ENCODE results near the gene SGIP1.

SGIP1 gene

DNA sequence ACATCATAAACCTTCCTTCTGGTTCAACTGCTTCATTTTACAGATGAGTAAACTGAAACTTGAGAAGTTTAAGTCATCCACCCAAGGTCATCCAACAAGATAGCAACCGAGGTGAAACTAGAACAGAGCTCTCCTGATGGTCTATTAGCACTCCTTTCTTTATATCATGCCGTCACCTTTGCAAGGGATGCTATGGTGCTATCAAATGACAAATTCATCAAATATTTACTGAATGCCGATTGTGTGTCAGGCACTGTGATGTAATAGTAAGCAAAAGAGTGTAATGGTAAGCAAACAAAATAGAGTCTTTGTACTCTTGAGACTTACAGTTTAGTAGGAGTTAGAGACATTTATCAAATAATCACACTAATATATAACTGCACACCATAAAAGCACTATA is 14.0 kb upstream of the SGIP1 start:
- FAIRE-seq (no peak), DNase-seq (ENCODE audit: insufficient read length, low spot score) (no peak)
- TF ChIP-seq POLR2A (IDR thresholded peaks at IDR 0.05; ENCODE audit: low read depth, low read length) = no peak
- no peak for TF ChIP-seq TAF1 (IDR thresholded peaks at IDR 0.05; ENCODE audit: low read depth, low read length)
- no peak for TF ChIP-seq SPI1 (IDR thresholded peaks at IDR 0.05; ENCODE audit: low read depth, low read length)

DNA sequence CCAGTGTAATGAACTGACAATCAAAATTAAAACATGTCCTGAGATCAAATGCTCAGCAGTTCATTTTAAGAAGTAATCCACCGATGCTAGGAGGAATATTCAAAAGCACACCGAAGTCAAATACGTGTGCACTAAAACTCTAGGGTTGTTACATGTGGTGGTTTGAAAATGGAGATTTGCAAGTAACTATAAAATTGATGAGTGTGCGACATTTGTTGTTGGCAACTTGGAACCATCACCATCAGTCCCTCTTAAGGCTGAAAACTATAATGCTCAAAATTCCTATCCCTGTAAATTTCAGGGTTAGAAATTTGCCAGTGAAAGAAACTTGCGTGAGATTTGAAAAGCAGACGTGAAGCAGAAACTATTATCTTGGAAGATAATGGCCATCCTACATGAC is 13.3 kb upstream of the SGIP1 start:
- no peak for FAIRE-seq
- DNase-seq (ENCODE audit: insufficient read length, low spot score) = no peak
- no peak for TF ChIP-seq POLR2A (IDR thresholded peaks at IDR 0.05; ENCODE audit: low read depth, low read length)
- TF ChIP-seq PAX5 (IDR thresholded peaks at IDR 0.05; ENCODE audit: insufficient read depth, low read length, severe bottlenecking) = no peak
- no peak for TF ChIP-seq TAF1 (IDR thresholded peaks at IDR 0.05; ENCODE audit: low read depth, low read length)
- TF ChIP-seq POLR2AphosphoS5 (IDR thresholded peaks at IDR 0.05; ENCODE audit: low read depth, low read length) = no peak
- TF ChIP-seq POU2F2 (IDR thresholded peaks at IDR 0.05; ENCODE audit: low read depth, low read length) = no peak
- TF ChIP-seq SPI1 (IDR thresholded peaks at IDR 0.05; ENCODE audit: low read depth, low read length) = no peak

DNA sequence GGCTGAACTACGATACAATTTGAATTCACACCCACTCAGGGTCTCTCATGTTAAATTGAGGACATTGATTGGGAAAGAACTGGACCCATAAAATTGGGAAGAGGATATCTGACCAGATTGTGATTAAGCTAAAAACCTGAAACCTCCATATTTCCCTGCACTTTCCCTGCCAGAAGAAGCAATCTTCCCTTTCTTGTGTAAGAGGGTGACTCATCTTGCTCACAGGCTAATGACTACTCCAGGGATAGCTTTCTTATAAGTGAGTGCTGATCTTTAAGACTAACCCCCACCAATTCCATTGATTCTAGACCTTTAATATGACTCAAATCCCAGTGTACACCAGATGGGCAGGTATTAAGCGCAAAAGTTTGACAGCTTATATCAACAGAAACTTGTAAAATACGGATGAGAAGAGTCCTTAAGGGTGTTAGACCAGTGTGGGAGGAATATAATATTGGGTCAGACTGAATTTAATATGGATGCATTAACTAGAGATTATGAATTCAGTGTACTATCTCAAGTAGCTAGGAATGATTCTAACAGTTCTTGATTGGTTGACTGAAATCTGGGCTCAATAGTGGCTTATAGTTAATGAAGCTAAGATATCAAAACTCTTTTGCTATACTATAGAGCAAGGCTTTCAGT is 12.1 kb upstream of the SGIP1 start:
- no peak for DNase-seq (ENCODE audit: insufficient read length, low spot score)
- no peak for FAIRE-seq

DNA sequence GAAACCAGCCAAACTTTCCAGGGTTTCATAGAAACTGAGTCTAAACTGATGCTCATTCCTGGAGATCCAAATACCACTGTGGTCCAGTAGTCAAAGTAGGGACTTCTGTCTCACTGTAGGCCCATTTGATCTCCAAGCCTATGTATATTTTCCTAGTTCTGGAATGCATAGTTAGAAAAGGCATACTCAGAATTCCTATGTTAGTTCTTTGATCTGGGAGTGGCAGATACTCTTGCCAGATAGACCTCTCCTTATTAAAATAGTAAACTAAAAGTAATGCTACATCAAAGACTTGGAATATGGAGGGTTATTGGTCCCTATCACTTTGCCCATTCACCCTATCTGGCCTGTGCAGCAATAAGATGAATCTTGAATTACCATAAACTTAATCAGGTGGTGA is 10.4 kb upstream of the SGIP1 start:
- FAIRE-seq (no peak), DNase-seq (ENCODE audit: insufficient read length, low spot score) (no peak)
- TF ChIP-seq POU2F2 (IDR thresholded peaks at IDR 0.05; ENCODE audit: low read depth, low read length) = no peak
- TF ChIP-seq PAX5 (IDR thresholded peaks at IDR 0.05; ENCODE audit: insufficient read depth, low read length, severe bottlenecking) = no peak
- TF ChIP-seq TAF1 (IDR thresholded peaks at IDR 0.05; ENCODE audit: low read depth, low read length) = no peak
- no peak for TF ChIP-seq POLR2AphosphoS5 (IDR thresholded peaks at IDR 0.05; ENCODE audit: low read depth, low read length)
- no peak for TF ChIP-seq SPI1 (IDR thresholded peaks at IDR 0.05; ENCODE audit: low read depth, low read length)
- no peak for TF ChIP-seq POLR2A (IDR thresholded peaks at IDR 0.05; ENCODE audit: low read depth, low read length)

More for the DNA sequence above, 12.1 kb upstream of the SGIP1 start:
- TF ChIP-seq POLR2A (IDR thresholded peaks at IDR 0.05; ENCODE audit: low read depth, low read length) = no peak
- no peak for TF ChIP-seq POLR2AphosphoS5 (IDR thresholded peaks at IDR 0.05; ENCODE audit: low read depth, low read length)
- no peak for TF ChIP-seq POU2F2 (IDR thresholded peaks at IDR 0.05; ENCODE audit: low read depth, low read length)
- TF ChIP-seq SPI1 (IDR thresholded peaks at IDR 0.05; ENCODE audit: low read depth, low read length) = no peak
- no peak for TF ChIP-seq TAF1 (IDR thresholded peaks at IDR 0.05; ENCODE audit: low read depth, low read length)
- no peak for TF ChIP-seq PAX5 (IDR thresholded peaks at IDR 0.05; ENCODE audit: insufficient read depth, low read length, severe bottlenecking)

DNA sequence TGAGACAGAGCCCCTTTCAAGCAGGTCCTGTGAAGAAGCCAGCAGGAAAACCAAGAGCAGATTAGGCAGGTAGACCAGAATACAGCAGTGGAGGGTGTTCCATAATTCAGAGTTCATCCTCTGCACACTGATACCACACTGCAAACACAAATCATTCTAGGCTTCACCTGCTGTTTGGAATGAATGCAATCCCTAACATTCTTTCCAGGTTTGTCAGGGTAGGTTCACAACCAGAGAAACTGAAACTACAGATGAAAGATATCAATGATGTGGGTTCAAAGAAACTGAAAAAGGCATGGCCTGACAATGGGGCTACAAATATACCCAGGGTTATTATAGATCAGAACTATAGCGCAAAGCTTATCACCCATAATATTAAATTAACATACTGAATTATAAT is 8.9 kb upstream of the SGIP1 start:
- no peak for FAIRE-seq
- DNase-seq (ENCODE audit: insufficient read length, low spot score) = no peak
- TF ChIP-seq POU2F2 (IDR thresholded peaks at IDR 0.05; ENCODE audit: low read depth, low read length) = no peak
- no peak for TF ChIP-seq PAX5 (IDR thresholded peaks at IDR 0.05; ENCODE audit: insufficient read depth, low read length, severe bottlenecking)
- TF ChIP-seq SPI1 (IDR thresholded peaks at IDR 0.05; ENCODE audit: low read depth, low read length) = no peak
- no peak for TF ChIP-seq POLR2AphosphoS5 (IDR thresholded peaks at IDR 0.05; ENCODE audit: low read depth, low read length)
- no peak for TF ChIP-seq TAF1 (IDR thresholded peaks at IDR 0.05; ENCODE audit: low read depth, low read length)
- TF ChIP-seq POLR2A (IDR thresholded peaks at IDR 0.05; ENCODE audit: low read depth, low read length) = no peak

DNA sequence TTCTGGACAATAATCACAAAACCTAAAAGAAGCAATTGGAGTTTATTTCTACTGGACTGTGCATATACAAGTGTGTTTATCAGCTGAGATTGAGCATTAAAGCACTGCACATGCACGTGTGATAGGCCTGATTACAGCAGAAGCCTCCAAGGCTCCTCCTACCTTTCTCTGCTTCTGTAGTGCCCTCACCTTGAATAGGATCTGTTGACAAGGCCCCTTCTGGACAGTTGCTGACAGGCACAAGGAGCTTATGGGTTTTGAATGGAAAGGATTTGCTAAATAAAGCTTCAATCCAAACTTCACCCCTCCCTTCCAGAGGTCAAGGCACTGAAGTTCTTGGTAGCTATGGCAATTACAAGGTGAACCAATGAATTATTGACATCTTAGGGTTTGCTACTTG is 7.9 kb upstream of the SGIP1 start:
- TF ChIP-seq POLR2AphosphoS5 (IDR thresholded peaks at IDR 0.05; ENCODE audit: low read depth, low read length) (no peak), SPI1 (IDR thresholded peaks at IDR 0.05; ENCODE audit: low read depth, low read length) (no peak), POLR2A (IDR thresholded peaks at IDR 0.05; ENCODE audit: low read depth, low read length) (no peak), POU2F2 (IDR thresholded peaks at IDR 0.05; ENCODE audit: low read depth, low read length) (no peak), PAX5 (IDR thresholded peaks at IDR 0.05; ENCODE audit: insufficient read depth, low read length, severe bottlenecking) (no peak), TAF1 (IDR thresholded peaks at IDR 0.05; ENCODE audit: low read depth, low read length) (no peak)
- no peak for DNase-seq (ENCODE audit: insufficient read length, low spot score)
- no peak for FAIRE-seq

DNA sequence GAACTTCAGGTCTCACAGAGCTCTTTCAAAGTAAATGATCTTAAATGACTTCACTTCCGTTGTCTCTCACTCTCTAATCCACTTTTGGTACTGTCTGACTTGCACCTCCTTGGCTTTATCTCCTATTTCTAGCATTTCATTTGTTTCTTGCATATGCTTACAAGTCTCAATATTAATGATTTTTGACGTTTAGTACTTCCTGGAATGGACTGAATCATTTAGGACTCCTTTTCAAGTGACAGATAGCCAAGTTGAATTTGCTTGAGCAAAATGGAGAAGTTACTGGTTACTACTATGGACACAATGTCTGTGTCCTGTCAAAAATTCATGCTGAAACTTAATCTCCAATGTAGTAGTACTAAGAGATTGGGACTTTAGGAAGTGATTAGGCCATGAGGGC is 7.0 kb upstream of the SGIP1 start:
- FAIRE-seq (no peak), DNase-seq (ENCODE audit: insufficient read length, low spot score) (no peak)

DNA sequence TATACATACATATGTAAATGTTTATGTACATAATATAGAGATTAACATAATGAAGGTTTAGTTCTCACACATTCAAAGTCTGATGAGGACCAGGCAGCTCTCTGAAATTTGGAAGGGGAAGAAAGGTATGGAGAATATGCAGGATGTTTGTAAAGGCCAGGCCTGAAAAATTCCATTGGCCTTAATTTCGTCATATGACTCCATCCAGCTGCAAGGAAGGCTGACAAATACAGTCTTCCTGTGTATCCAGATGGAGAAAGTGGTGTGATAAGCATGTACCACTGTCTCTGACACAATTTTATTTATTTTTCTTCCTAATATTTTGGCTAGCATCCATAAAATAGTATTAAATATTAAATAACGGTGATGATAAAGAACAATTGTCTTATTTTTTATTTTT is 6.3 kb upstream of the SGIP1 start:
- TF ChIP-seq POU2F2 (IDR thresholded peaks at IDR 0.05; ENCODE audit: low read depth, low read length) = no peak
- TF ChIP-seq POLR2AphosphoS5 (IDR thresholded peaks at IDR 0.05; ENCODE audit: low read depth, low read length) = no peak
- no peak for TF ChIP-seq SPI1 (IDR thresholded peaks at IDR 0.05; ENCODE audit: low read depth, low read length)
- DNase-seq (ENCODE audit: insufficient read length, low spot score) (no peak), FAIRE-seq (no peak)

More for the DNA sequence above, 7.0 kb upstream of the SGIP1 start:
- TF ChIP-seq PAX5 (IDR thresholded peaks at IDR 0.05; ENCODE audit: insufficient read depth, low read length, severe bottlenecking) = no peak
- TF ChIP-seq POLR2A (IDR thresholded peaks at IDR 0.05; ENCODE audit: low read depth, low read length) = no peak
- no peak for TF ChIP-seq TAF1 (IDR thresholded peaks at IDR 0.05; ENCODE audit: low read depth, low read length)
- TF ChIP-seq POLR2AphosphoS5 (IDR thresholded peaks at IDR 0.05; ENCODE audit: low read depth, low read length) = no peak
- TF ChIP-seq POU2F2 (IDR thresholded peaks at IDR 0.05; ENCODE audit: low read depth, low read length) = no peak
- TF ChIP-seq SPI1 (IDR thresholded peaks at IDR 0.05; ENCODE audit: low read depth, low read length) = no peak

DNA sequence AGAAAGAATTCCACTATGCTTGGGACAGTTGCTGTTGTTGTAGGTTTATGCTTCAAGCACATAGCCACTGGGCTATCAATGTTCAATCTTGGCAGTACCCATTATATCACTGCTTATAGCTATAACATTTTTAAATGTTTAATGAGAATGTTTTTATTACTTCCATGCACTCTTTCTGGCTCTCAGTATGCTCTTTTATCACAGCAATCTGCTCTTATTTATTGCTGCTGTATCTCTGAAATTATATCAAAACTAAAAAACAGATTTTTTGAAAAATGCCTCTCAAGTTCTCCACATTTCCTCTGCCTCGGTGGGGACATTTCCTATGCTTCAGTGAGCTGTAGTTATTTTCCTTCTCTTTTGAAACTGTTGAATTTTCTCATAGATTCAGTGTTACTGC is 5.4 kb upstream of the SGIP1 start:
- DNase-seq (ENCODE audit: insufficient read length, low spot score) = no peak
- TF ChIP-seq POLR2AphosphoS5 (IDR thresholded peaks at IDR 0.05; ENCODE audit: low read depth, low read length) = no peak
- TF ChIP-seq SPI1 (IDR thresholded peaks at IDR 0.05; ENCODE audit: low read depth, low read length) = no peak
- no peak for TF ChIP-seq POLR2A (IDR thresholded peaks at IDR 0.05; ENCODE audit: low read depth, low read length)
- no peak for TF ChIP-seq TAF1 (IDR thresholded peaks at IDR 0.05; ENCODE audit: low read depth, low read length)
- no peak for TF ChIP-seq PAX5 (IDR thresholded peaks at IDR 0.05; ENCODE audit: insufficient read depth, low read length, severe bottlenecking)
- no peak for TF ChIP-seq POU2F2 (IDR thresholded peaks at IDR 0.05; ENCODE audit: low read depth, low read length)
- FAIRE-seq = no peak

DNA sequence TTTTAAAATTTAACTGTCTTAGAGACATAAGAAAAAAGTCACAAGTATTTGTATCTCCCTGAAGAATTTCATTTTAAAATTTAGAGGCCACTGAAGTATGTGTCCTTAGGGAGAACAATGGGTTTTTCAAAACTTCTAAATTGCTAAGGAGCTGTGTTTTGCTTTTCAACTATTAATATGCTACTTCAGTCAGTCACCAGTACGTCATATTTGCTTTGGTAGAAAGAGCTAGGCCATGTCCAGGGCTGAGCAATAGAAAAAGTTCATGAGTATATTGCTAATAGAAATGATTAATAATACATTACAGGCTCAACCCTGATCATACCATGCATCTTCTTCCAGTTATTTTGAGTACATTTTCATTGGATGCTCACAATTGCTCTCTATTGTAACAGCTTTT is 1.7 kb upstream of the SGIP1 start:
- no peak for FAIRE-seq
- TF ChIP-seq POLR2AphosphoS5 (IDR thresholded peaks at IDR 0.05; ENCODE audit: low read depth, low read length) (no peak), POLR2A (IDR thresholded peaks at IDR 0.05; ENCODE audit: low read depth, low read length) (no peak), TAF1 (IDR thresholded peaks at IDR 0.05; ENCODE audit: low read depth, low read length) (no peak), POU2F2 (IDR thresholded peaks at IDR 0.05; ENCODE audit: low read depth, low read length) (no peak), PAX5 (IDR thresholded peaks at IDR 0.05; ENCODE audit: insufficient read depth, low read length, severe bottlenecking) (no peak), SPI1 (IDR thresholded peaks at IDR 0.05; ENCODE audit: low read depth, low read length) (no peak)
- no peak for DNase-seq (ENCODE audit: insufficient read length, low spot score)
